ENCODE results near the gene SLC26A4. TPM values are rescaled to one million over a fixed set of nuclear protein-coding genes. Genes with fewer than 3 reads are reported as not detected.

The SLC26A4 gene
- total RNA-seq, 2 donors from 2014 or later = 0.42 TPM; not detected in 1

DNA sequence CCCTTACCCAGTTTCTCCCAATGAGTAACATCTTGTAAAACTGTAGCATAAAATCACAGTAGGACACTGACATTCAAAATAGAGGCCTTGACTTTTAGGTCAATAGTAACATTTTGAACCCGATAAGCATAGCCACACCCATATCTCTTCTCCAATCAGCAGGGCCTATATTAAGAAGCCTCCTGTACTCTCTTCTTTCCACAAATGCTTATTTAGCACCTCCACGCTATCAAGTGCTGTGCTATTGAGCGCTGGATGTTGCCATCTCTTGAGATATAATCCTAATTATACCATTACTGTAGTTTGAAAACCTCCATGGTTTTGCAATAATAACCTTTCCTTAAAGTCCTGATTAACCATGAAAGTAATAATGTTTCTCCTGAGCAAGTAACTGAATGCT is 43.2 kb downstream of the SLC26A4 start:
- no peak overlapping the region for H3K27ac ChIP-seq (ENCODE audit: low read depth, low read length)
- H3K4me3 ChIP-seq (ENCODE audit: low read length) = no peak overlapping the region
- no peak for DNase-seq
- H3K27ac Mint-ChIP-seq = no peak overlapping the region
- H3K4me3 Mint-ChIP-seq = no peak overlapping the region
- no peaks in the 10 kb centered on the region for H3K36me3 Mint-ChIP-seq (ENCODE audit: low read depth)
- TF ChIP-seq, protein P1, sequence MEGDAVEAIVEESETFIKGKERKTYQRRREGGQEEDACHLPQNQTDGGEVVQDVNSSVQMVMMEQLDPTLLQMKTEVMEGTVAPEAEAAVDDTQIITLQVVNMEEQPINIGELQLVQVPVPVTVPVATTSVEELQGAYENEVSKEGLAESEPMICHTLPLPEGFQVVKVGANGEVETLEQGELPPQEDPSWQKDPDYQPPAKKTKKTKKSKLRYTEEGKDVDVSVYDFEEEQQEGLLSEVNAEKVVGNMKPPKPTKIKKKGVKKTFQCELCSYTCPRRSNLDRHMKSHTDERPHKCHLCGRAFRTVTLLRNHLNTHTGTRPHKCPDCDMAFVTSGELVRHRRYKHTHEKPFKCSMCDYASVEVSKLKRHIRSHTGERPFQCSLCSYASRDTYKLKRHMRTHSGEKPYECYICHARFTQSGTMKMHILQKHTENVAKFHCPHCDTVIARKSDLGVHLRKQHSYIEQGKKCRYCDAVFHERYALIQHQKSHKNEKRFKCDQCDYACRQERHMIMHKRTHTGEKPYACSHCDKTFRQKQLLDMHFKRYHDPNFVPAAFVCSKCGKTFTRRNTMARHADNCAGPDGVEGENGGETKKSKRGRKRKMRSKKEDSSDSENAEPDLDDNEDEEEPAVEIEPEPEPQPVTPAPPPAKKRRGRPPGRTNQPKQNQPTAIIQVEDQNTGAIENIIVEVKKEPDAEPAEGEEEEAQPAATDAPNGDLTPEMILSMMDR (conservative IDR thresholded peaks at IDR 0.05) = no peak
- peaks cover 3% of the 10 kb centered on the region for H3K4me1 Mint-ChIP-seq
- H3K27me3 Mint-ChIP-seq (ENCODE audit: insufficient read depth) = no peaks in the 10 kb centered on the region
- 87 to 100% methylated on average over 2 to 3 of the region's 3 CpGs for WGBS, 2 experiments (ENCODE audit: insufficient coverage in 1 of 2, insufficient read length in 1 of 2)
- H3K9me3 ChIP-seq (ENCODE audit: control insufficient read depth, low read length) = no peaks in the 10 kb centered on the region
- peaks cover 11% of the 10 kb centered on the region for H3K27me3 ChIP-seq (ENCODE audit: control insufficient read depth, insufficient read depth, low read length, poor library complexity, severe bottlenecking)
- H3K9ac ChIP-seq (ENCODE audit: extremely low read depth, low read length, poor library complexity, severe bottlenecking) = no peak overlapping the region
- no peaks in the 10 kb centered on the region for H3K36me3 ChIP-seq (ENCODE audit: control insufficient read depth, insufficient read depth, low read length)
- H3K9me3 Mint-ChIP-seq = no peaks in the 10 kb centered on the region
- no peaks in the 10 kb centered on the region for H3K4me1 ChIP-seq (ENCODE audit: control insufficient read depth, insufficient read depth, low read length)

DNA sequence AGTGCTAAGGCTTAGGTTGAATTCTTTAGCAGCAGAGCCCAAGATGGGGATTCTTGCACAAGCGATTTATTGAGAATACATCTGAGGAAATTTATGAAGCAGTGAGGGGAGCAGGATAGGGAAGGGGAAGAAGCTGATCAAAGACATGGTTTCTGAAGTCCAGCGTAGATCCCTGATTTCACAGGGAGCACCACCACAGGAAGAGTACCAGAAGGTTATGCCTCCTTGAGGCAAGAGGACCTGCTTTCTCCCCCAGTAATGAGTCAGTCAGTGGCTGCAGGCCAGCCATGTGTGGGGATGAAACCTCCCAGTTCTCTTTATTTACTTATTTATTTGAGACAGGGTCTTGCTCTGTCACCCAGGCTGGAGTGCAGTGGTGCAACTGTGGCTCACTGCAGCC is 48.3 kb downstream of the SLC26A4 start:
- H3K27me3 Mint-ChIP-seq (ENCODE audit: insufficient read depth) = peaks cover 3% of the 10 kb centered on the region
- peaks cover 3% of the 10 kb centered on the region for H3K4me1 Mint-ChIP-seq
- Histone ChIP-seq H3K27ac (ENCODE audit: low read depth, low read length) (no peak overlapping the region), H3K9me3 (ENCODE audit: control insufficient read depth, low read length) (no peaks in the 10 kb centered on the region), H3K36me3 (ENCODE audit: control insufficient read depth, insufficient read depth, low read length) (no peaks in the 10 kb centered on the region), H3K27me3 (ENCODE audit: control insufficient read depth, insufficient read depth, low read length, poor library complexity, severe bottlenecking) (no peaks in the 10 kb centered on the region), H3K4me3 (ENCODE audit: low read length) (no peak overlapping the region), H3K9ac (ENCODE audit: extremely low read depth, low read length, poor library complexity, severe bottlenecking) (no peak overlapping the region), H3K4me1 (ENCODE audit: control insufficient read depth, insufficient read depth, low read length) (no peaks in the 10 kb centered on the region)
- no peaks in the 10 kb centered on the region for H3K9me3 Mint-ChIP-seq
- H3K27ac Mint-ChIP-seq = no peak overlapping the region
- 92 to 93% methylated on average over 2 of the region's 2 CpGs for WGBS, 2 experiments (ENCODE audit: insufficient coverage in 1 of 2, insufficient read length in 1 of 2)
- no peaks in the 10 kb centered on the region for H3K36me3 Mint-ChIP-seq (ENCODE audit: low read depth)
- TF ChIP-seq, protein P1 (conservative IDR thresholded peaks at IDR 0.05) = no peak
- no peak for DNase-seq
- H3K4me3 Mint-ChIP-seq = no peak overlapping the region

DNA sequence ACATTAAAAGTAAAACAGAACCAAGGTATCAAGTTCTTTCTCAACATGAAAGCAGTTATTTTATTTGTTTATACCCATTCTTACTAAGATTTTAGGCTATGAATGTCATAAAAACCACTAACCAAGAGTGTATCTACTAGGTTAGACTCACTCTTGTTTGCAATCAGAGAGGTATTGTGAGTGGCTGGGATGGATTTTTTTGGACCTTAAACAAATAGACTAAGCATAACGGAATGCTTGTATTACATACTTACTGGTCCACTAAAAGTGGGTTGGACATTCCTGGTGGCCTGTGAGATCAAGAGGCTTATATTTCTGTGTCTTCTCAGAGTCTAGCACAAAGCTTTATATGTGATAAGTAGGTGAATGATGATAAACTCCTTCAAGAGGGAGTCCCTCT is 50.7 kb downstream of the SLC26A4 start:
- no peak for DNase-seq
- no peaks in the 10 kb centered on the region for H3K27me3 ChIP-seq (ENCODE audit: control insufficient read depth, insufficient read depth, low read length, poor library complexity, severe bottlenecking)

More for the DNA sequence above, 50.7 kb downstream of the SLC26A4 start:
- Mint-ChIP-seq H3K9me3 (no peaks in the 10 kb centered on the region), H3K4me3 (no peak overlapping the region), H3K27ac (no peak overlapping the region), H3K36me3 (ENCODE audit: low read depth) (no peaks in the 10 kb centered on the region), H3K27me3 (ENCODE audit: insufficient read depth) (peaks cover 3% of the 10 kb centered on the region), H3K4me1 (peaks cover 3% of the 10 kb centered on the region)
- WGBS, 2 experiments (ENCODE audit: insufficient coverage in 1 of 2, insufficient read length in 1 of 2) = 100% methylated on average over 1 of the region's 1 CpG; no CpG with 5 or more reads in 1 of the 2 experiments
- H3K9ac ChIP-seq (ENCODE audit: extremely low read depth, low read length, poor library complexity, severe bottlenecking) = no peak overlapping the region
- no peaks in the 10 kb centered on the region for H3K9me3 ChIP-seq (ENCODE audit: control insufficient read depth, low read length)
- H3K4me3 ChIP-seq (ENCODE audit: low read length) = no peak overlapping the region
- H3K36me3 ChIP-seq (ENCODE audit: control insufficient read depth, insufficient read depth, low read length) = no peaks in the 10 kb centered on the region
- no peak overlapping the region for H3K27ac ChIP-seq (ENCODE audit: low read depth, low read length)
- H3K4me1 ChIP-seq (ENCODE audit: control insufficient read depth, insufficient read depth, low read length) = no peaks in the 10 kb centered on the region
- TF ChIP-seq, protein P1 (conservative IDR thresholded peaks at IDR 0.05) = no peak
